HFFc6 (cell line): Measurements from ENCODE around the gene ADTRP. TPM values are rescaled to one million over a fixed set of nuclear protein-coding genes. Genes with fewer than 3 reads are reported as not detected.

Experiments
- DNase-seq: peaks from one replicate; pipeline ENCODE4 v3.0.0-alpha.2; 2018
- H3K27ac Mint-ChIP-seq: 2 replicates; pipeline ENCODE4 v1.8.0; 2020; ENCODE audit warnings: mild to moderate bottlenecking, mixed read lengths
- H3K27me3 Mint-ChIP-seq: 2 replicates; pipeline ENCODE4 v1.8.0; 2021; ENCODE audit warnings: mild to moderate bottlenecking, moderate library complexity, mixed read lengths; ENCODE audit not compliant: insufficient read depth
- H3K36me3 Mint-ChIP-seq: 2 replicates; pipeline ENCODE4 v1.8.0; 2021; ENCODE audit warnings: low read depth, mixed read lengths
- H3K4me1 Mint-ChIP-seq: 2 replicates; pipeline ENCODE4 v1.8.0; 2020; ENCODE audit warnings: low read depth, mixed read lengths
- H3K4me3 Mint-ChIP-seq: 2 replicates; pipeline ENCODE4 v1.8.0; 2020; ENCODE audit warnings: mild to moderate bottlenecking, moderate library complexity, mixed read lengths
- H3K9me3 Mint-ChIP-seq: 2 replicates; pipeline ENCODE4 v1.8.0; 2020; ENCODE audit warnings: mild to moderate bottlenecking, mixed read lengths
- CTCF ChIP-seq: fragments of 200-600 bp; sonication (generic); IDR thresholded peaks from 2 replicates; pipeline ENCODE4 v1.5.0; 2021; ENCODE audit warnings: antibody characterized with exemption, mild to moderate bottlenecking
- long read RNA-seq: library from polyadenylated mRNA; unstranded; transcript quantifications from one replicate; pipeline ENCODE4 v2.0.0, GENCODE V29; 2019
- total RNA-seq, 6 experiments: library from RNA; stranded (reverse); fragmentation: NEBNext Ultra II Directional; extraction: Animal tissue kit (Norgen Biotek cat#: 25700); gene quantifications; 2 replicates in 1 of 6; 3 replicates in 5 of 6; pipeline ENCODE4 v1.2.3, GENCODE V29; 2021

The ADTRP gene
- total RNA-seq: under 1 TPM; 0.24 to 0.99 (median 0.84) TPM
- long read RNA-seq, partial matches to known transcripts: 0 of 1 reads
- long read RNA-seq, other reads (novel, unspliced or antisense): 1 of 1 reads

- Mint-ChIP-seq H3K9me3 (no peaks in the 10 kb centered on the region), H3K27me3 (no peaks in the 10 kb centered on the region; the same call in 1 of the 2 replicates), H3K4me3 (no peak within 1 kb of the TSS), H3K27ac (no peak within 1 kb of the TSS), H3K4me1 (no peaks in the 10 kb centered on the region), H3K36me3 (peaks cover 6% of the 10 kb centered on the region; the same call in 1 of the 2 replicates)
- no peak for TF ChIP-seq CTCF
- DNase-seq: no peak
These were observed at the start of gene ADTRP for GRCh38 chr6:11778648-11779328. TSS of gene ADTRP (minus strand) at chr6:11778803. CDS start at chr6:11778759, 44 bp downstream.

- no peak overlapping the region for H3K4me3 Mint-ChIP-seq
- no peak overlapping the region for H3K27ac Mint-ChIP-seq
- H3K9me3 Mint-ChIP-seq: no peaks in the 10 kb centered on the region
- no peak for TF ChIP-seq CTCF
- DNase-seq: no peak
- peaks cover 1% of the 10 kb centered on the region; the same call in 1 of the 2 replicates for H3K27me3 Mint-ChIP-seq
- peaks cover 8% of the 10 kb centered on the region for H3K4me1 Mint-ChIP-seq
- H3K36me3 Mint-ChIP-seq: no peaks in the 10 kb centered on the region
These were observed 48.2 kb upstream of the ADTRP start for GRCh38 chr6:11826779-11827178.

GRCh38 chr6:11824986-11825385 lies 46.4 kb upstream of the ADTRP start:
- H3K27me3 Mint-ChIP-seq: no peaks in the 10 kb centered on the region; the same call in 1 of the 2 replicates
- TF ChIP-seq CTCF: no peak
- peaks cover 8% of the 10 kb centered on the region for H3K4me1 Mint-ChIP-seq
- no peak overlapping the region for H3K4me3 Mint-ChIP-seq
- no peak for DNase-seq
- no peak overlapping the region for H3K27ac Mint-ChIP-seq
- no peaks in the 10 kb centered on the region for H3K9me3 Mint-ChIP-seq
- no peaks in the 10 kb centered on the region for H3K36me3 Mint-ChIP-seq

GRCh38 chr6:11822346-11822745 lies 43.7 kb upstream of the ADTRP start:
- Mint-ChIP-seq H3K36me3 (no peaks in the 10 kb centered on the region), H3K9me3 (no peaks in the 10 kb centered on the region; the same call in 1 of the 2 replicates), H3K27me3 (no peaks in the 10 kb centered on the region; the same call in 1 of the 2 replicates), H3K4me1 (peaks cover 8% of the 10 kb centered on the region), H3K4me3 (no peak overlapping the region), H3K27ac (no peak overlapping the region)
- TF ChIP-seq CTCF: no peak
- DNase-seq: no peak

- no peak for DNase-seq
- Mint-ChIP-seq H3K27me3 (no peaks in the 10 kb centered on the region; the same call in 1 of the 2 replicates), H3K27ac (no peak overlapping the region), H3K36me3 (no peaks in the 10 kb centered on the region), H3K9me3 (no peaks in the 10 kb centered on the region; the same call in 1 of the 2 replicates), H3K4me1 (peaks cover 8% of the 10 kb centered on the region), H3K4me3 (no peak overlapping the region)
- TF ChIP-seq CTCF: no peak
These were observed 43.2 kb upstream of the ADTRP start for GRCh38 chr6:11821781-11822180.
